ENCODE data around the gene KRTDAP.
"Not testable (repeated sequence)": the region's sequence is repeated elsewhere in the genome, so short reads cannot be mapped to it uniquely, and the experiment has no call there.

Gene KRTDAP

DNA sequence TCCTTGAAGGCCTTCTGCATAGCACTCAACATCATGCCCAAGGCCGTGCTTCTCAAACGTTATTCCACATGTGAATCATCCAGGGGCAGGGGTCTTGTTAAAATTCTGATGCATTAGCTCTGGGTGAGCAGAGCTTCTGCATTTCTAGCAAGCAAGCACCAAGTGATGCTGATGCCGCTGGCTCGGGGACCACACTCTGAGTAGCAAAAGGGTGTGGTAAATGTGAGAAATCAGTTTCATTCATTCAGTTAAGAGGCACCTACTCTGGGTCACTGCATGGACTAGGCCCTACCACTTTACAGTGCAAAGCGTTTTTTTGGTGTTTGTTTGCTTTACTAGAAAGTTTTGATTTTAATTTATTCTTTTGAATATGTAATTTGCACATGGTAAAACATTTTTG is 7.2 kb downstream of the KRTDAP start:
- DNase-seq: no peak

DNA sequence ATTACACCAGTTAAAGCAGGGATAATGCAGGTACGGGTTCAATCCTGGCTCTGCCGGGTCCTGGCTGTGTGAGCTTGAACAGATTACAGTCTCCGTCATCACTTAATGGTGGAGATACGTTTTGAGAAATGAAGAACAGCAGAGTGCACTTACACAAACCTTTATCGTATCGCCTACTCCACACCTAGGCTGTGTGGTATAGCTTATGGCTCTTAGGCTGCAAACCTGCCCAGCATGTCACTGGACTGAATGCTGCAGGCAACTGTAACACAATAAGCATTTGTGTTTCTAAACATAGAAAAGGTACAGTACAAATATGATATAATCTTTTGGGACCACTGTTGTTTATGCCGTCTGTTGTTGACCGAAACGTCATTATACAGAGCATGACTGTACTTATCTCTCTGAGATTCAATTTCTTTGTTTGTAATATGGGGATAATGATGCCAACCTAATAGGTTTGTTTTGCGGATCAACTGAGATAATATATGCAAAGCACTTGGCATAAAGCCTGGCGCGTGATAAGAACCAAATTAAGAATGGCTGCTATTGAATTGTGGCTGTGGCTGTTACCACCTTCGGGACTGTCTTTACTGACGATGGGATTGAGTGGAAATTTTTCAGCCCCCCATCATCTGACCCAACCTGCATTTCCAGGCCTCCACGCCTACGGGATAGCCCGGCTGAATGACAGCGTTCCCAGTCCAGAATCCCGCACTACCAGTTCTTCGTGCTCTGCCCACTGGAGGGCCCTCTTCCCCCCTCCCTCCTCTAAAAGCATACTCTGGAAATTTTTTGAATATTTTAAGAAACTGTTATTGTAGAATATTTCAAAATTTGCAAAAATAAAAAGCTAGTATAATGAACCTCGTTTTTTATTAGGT is 11.2 kb downstream of the KRTDAP start:
- no peak for DNase-seq

DNA sequence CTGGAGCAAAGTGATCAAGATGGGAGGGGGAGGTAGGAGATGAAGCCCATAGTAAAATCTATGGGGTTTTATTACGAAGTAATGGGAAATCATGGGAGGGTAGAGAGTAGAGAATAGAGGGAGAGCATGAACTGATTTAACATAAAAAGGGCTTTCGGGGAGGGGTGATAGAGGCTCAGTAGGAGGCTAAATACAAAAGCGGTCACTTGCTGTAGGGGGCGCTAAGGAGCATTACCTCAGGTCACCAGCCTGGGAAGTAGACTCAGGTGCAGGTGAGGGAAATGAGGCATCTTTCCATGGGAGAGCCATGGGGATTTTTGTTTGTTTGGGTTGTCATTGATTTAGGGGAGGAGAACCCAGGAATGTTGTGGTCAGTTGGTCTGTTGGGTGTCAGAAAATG is 14.1 kb downstream of the KRTDAP start:
- DNase-seq: no peak

DNA sequence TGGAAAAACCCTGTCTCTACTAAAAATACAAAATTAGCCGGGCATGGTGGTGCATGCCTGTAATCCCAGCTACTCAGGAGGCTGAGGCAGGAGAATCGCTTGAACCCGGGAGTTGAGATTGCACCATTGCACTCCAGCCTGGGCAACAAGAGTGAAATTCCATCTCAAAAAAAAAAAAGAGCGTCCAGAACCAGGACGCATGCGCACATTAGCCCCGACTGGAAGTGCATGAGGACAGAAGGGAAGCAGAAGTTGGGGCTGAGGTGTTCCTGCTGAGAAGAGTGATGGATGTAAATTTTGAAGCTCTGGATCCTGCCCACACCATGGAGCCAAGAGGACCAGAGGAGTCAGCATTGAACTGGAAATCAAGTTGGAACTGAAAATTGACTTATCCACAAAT is 15.7 kb downstream of the KRTDAP start:
- DNase-seq: not testable (repeated sequence)

DNA sequence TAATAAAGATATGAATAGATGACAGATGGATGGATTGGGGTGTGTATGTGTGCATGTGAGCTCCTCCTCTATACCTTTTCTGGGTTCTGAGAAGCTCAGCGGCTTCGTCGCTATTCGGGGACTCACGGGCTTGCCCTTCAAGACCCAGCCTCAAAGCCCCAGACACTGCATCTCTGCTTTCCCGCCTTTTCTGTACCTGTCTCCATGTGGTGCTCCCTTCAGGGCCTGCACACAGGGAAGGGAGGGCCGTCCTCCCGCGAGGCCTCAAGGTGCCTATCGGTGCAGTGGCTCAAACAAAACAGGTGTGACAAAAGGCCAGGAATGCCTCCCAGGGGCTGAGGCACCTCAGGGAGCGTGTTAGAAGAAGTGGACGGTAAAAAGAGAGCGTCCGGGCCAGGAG is 16.2 kb downstream of the KRTDAP start:
- DNase-seq: no peak

DNA sequence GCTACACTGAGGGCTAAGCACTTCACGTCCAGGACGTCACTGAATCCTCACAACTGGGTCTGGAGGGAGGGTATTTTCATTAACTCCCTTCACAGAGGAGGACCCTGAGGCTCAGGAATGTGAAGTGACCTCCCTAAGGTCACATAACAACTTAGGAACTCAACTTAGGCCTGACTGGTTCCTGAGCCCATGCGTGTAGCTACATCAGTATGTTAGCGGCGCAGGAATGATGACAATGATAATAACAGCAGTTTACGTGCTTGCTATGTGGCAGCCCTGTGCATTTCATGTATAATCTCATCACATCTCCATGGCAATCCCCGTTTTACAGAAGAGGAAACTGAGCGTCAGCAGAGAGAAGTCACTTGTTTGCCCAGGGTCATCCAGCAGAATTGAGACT is 18.3 kb downstream of the KRTDAP start:
- no peak for DNase-seq

DNA sequence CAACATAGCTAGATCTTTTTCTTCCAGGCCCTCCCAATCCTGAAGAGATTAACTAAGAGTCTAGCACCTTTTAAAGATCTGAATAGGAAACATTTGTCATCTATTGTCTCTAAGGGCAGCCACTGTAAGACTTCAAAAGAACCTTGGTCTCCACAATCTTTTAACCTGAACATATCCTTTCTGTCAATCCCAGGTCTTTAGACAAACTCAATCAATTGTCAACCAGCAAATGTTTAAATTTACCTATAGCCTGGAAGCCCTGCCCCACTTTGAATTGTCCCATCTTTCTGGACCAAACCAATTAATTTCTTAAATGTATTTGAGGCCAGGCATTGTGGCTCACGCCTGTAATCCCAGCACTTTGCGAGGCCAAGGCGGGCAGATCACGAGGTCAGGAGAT is 19.2 kb downstream of the KRTDAP start:
- not testable (repeated sequence) for DNase-seq

DNA sequence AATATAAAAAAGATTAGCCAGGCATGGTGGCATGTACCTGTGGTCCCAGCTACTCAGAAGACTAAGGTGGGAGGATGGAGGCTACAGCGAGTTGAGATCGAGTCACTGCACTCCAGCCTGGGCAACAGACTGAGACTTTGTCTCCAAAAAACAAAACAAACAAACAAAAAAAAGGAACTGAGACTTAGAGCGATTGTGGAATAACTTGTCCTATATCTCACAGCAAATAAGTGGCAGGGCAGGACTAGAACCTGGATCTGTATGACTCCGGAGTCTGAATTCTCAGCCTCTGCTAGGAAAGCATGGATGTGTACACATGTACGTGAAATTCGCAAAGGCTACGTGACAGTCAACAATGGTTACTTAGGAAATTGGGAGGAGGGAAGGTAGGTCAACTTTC is 20.1 kb downstream of the KRTDAP start:
- DNase-seq: no peak

DNA sequence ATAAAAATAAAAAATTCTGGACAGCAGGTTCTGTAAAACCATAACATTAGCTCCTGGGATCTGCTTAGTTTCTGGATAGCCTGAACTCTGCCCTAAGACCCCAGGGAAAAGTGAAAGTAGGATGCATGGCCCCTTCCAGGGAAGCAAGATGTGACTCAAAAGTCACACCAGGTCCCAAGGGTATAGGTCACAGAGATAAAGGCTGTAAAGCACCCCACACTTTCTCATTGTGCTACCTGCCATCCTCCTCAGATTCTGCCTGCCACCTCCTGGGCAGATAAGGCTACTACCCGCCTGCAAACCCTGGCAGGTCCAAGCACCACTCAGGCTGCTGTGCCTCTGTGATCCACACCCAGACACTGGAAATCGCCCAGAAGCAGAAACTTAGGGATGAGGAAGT is 21.6 kb downstream of the KRTDAP start:
- DNase-seq: peak; percentile 56

DNA sequence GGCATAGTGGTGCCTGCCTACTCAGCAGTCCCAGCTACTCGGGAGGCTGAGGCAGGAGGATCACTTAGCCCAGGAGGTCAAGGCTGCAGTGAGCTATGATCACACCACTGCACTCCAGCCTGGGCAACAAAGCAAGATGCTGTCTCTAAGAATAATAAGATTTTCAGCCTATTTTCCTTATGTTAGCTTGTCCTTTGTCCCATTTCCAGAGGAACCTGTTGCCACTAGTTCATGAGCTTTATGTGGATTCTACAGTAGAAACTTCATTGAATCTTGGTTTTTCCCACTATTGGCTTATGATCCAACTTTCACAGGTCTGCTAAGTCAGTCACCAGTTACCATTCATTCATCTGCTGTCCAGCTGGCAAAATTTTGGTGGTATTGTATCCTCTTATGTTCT is 24.0 kb downstream of the KRTDAP start:
- no peak for DNase-seq

DNA sequence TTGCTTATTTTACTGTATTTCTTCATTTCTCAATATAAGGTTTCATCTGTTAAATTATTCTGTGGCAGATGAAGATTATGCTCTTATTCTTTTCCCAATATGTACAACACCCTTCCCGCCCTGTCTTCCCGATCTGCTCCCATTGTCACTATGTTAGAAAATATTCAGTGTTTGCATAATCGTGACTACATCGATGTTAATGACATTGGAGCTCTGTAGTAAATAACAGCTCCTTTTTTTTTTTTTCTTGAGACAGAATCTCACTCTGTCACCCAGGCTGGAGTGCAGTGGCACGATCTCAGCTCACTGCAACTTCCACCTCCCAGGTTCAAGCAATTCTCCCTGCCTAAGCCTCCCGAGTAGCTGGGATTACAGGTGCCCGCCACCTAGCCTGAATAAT is 27.3 kb downstream of the KRTDAP start:
- not testable (repeated sequence) for DNase-seq

DNA sequence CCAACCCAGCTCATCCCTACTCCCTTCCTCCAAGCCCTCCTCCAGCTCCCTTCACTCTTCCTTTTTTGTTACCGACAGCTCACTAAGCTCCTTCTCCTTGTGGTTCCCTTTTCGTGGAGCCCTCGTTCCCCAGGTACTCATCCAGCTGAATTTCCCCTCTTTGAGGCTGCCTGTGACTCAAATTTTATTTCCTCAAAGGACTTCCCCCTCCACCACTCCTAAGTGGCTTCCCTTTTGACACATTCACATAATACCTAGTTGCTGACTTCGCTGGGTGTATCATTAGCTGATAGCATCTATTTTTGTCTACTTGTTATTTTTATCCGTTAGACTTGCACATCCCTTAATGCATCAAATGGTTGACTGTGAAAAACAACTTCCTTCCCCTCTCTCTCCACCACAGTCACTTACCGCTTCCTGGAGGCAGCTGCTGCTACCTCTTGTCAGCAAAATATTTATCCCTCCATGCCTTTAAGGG is 27.7 kb downstream of the KRTDAP start:
- DNase-seq: peak; percentile 43

DNA sequence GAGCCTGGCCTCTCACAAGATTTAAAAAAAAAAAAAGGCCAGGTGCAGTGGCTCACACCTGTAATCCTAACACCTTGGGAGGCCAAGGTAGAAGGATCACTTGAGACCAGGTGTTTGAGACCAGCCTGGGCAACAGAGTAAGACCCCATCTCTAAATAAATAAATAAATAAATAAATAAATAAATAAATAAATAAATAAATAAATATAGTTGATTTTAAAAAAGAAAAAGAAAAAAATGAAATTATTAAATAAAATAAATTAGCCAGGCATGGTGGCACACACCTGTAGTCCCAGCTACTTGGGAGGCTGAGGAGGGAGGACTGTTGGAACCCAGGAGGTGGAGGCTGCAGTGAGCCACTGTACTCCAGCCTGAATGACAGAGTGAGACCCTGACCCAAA is 28.5 kb downstream of the KRTDAP start:
- DNase-seq: not testable (repeated sequence)

DNA sequence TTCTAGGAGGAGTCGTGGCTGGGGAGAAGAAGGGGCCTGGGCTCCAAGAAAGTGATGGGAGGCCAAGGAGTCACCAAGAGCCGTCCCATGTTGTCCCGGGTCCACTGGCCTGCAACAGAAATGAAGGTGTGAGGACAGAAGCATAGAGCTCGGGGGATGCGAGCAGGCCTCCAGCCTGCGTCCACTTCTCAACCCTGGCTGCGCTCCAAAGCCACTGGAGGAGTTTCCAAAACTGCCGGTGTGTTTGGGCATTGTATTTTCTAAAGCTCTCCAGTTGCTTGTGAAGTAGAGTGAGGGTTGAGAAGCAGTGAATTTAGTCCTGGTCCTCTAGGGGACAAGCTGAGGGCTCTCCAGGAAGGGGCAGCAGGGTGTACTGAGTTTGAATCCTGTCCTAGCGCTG is 29.2 kb downstream of the KRTDAP start:
- DNase-seq: no peak

DNA sequence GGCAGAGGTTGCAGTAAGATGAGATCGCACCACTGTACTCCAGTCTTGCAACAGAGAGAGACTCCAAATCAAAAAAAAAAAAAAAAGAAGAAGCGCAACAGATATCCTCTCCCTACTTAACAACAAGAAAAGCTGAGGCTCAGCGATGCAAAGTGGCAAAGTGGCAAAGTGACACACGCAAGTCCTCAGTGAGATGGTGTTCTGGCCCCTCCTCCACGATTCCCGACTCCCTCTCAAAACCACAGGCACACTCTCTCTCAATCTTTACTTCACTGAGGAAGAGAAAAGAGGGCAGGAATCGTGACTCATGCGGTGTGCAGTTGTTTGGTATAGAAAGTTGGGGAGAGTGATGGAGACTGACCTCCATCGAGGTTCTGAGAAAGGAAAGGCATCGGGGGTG is 29.7 kb downstream of the KRTDAP start:
- DNase-seq: no peak

DNA sequence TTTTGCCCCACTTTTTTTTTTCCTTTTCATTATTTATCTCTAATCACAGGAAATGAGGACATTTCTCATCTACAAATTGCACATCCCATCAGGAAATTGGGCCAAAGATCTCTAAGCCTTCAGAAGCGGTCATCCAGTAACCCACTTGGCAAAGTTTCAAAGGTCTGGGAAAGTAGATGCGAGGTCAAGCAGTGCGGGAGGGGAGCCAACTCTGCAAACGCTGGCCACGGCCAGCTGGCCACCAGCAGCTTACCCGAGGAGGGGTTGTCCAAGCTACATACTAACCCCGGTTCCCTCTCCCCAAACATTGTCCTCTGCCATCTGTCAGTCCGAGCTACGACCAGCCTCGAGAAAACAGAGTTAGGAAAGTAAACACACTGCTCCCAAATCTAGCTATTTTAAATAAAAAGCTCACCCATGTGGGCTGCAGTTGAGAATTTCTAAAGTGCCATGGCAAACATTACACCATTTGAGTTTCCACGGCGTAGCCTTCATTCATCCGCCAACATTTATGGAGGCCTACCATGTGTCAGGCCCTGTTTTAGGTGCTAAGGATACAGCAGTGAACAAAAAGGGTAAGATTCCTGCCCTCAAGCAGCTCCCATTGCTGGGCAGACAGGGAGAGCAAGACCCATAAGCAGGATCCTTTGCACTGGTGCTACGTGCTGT is 30.7 kb downstream of the KRTDAP start:
- no peak for DNase-seq

DNA sequence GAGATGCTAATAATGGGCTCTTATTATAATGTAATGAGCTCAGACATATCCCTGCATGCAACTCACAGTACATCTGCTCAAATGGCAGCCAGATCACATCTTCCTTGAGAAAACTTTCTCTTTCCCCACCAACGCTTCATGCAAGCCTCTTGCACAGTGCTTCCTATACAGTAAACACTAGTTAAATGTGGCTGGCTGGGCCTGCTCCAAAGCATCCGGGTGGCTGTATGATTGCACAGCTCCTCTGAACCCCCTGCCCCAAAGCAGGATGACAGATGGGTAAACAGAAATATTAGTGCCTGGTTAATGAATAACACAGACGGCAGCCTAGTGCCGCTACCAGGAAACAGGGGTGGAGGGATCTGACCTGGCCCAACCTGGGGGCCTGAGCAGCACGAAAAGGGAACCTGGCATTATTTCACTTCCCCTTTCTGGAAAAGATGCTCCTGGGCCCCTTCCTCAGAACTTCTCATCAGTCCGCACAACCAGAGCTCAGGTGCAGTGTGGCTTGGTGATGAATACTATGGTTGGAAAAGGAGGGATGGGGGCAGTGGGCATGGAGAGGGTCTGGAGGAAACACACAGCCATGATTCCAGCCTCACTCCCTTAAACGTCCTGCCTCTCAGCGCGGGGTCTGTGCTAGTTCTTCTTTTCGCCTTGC is 31.4 kb downstream of the KRTDAP start:
- DNase-seq: no peak

DNA sequence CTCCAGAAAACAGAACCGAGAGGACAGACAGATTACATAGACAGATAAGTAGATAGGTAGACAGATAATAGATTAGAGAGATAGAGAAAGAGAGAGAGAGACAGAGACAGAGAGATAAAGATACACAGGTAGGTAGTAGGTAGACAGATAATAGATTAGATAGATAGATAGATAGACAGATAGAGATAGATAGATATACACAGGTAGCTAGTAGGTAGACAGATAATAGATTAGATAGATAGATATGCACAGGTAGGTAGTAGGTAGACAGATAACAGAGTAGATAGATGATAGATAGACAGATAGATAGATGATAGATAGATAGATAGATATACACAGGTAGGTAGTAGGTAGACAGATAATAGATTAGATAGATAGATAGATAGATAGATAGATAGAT is 32.1 kb downstream of the KRTDAP start:
- DNase-seq: no peak

DNA sequence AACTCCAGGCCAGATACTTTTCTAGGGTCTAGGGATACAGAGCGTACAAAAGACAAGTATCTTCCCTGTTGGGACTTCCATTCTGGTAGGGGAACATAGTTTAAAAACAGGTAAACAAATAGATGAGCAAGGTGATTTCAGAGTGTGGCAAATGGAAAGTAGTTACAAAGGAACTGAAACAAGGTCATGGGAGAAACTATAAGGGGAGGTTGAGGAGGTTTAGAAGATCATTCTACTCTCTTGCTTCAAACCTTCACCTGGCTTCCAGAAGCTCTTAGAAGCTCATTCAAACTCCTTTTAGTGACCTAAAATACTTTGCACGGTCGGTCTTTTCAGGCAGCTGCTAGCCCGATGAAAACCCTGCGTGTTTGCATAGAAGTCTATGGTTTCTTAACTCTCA is 33.1 kb downstream of the KRTDAP start:
- DNase-seq: no peak

DNA sequence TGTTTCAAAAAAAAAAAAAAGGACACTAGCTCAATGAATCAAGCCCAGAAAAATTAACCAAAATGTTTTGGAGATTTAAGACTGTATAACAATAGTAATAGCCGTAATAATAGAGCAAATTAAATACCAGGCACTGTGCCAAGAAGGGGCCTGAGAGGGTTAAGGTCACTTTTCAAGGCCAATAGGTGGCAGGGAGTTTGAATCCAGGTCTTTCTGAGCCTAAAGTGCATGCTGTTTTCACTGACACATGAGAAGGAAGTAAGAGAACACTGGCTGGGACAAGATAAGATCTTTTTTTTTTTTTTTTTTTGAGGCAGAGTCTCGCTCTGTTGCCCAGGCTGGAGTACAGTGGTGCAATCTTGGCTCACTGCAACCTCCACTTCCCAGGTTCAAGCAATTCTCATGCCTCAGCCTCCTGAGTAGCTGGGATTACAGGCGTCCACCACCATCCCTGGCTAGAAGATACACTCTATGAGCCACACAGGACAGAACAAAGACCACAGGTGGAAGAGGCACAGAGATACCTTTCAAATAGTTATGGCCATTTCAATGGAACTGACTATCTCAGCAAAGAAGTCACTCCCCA is 34.6 kb downstream of the KRTDAP start:
- DNase-seq: no peak

DNA sequence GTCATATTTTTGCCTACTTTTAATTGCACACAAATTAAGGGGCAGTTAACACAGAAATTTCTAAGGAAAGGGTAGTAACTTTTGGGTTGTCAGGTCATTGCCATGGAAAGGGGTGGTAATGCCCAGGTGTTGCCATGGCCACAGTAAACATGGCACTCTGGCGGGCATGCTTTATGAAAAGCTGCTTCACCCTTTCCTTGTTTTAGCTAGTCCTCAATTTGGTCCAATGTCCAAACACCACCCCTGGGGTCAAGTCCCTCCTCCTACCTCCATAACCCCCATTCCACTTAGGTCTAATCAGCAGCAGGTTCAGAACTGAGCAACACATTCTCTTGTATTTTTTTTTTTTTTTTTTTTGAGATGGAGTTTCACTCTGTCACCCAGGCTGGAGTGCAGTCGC is 35.6 kb downstream of the KRTDAP start:
- DNase-seq: no peak

DNA sequence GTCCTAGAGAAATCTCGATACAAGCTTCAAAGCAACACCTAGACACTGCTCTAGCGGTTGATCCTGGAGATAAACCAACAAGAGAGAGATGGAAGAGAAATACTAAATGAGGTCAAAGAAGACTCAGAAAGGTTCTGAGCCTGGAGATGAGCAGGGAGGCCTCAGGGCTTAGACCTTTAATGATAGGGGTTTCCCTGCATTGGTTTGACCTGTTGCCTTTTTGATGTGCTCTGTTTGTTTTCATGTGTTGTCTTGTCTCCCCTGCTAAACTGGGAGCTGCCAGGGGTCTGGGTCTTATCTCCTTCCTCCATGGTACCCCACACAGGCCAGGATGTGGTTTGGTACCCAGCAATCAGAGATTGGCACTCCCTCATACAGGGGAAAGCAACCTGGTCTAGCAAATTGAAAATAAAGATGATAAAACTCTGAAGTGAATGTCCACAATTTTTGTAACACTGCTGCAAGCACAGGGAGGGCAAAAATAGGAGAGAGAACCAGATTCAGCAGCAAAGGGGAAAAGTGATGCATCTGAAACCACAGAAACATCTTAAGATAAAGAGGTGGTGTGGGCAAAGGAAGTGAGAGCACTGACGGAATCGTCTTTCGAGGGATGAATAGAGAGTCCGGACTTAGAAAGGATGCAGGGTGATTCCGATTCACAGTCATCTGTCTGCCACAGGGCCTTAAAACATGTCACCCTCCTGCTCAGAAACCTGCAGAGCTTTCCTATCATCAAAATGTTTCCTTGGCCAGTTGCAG is 38.7 kb downstream of the KRTDAP start:
- no peak for DNase-seq
